GM19193 (cell line): Measurements from ENCODE around the gene ADCY2.

Experiments used
- POLR2A ChIP-seq: IDR thresholded peaks from 4 replicates; pipeline ENCODE4 v1.6.1; 2011; ENCODE audit not compliant: insufficient read depth, insufficient read length; ENCODE audit errors: extremely low read depth

The ADCY2 gene

DNA sequence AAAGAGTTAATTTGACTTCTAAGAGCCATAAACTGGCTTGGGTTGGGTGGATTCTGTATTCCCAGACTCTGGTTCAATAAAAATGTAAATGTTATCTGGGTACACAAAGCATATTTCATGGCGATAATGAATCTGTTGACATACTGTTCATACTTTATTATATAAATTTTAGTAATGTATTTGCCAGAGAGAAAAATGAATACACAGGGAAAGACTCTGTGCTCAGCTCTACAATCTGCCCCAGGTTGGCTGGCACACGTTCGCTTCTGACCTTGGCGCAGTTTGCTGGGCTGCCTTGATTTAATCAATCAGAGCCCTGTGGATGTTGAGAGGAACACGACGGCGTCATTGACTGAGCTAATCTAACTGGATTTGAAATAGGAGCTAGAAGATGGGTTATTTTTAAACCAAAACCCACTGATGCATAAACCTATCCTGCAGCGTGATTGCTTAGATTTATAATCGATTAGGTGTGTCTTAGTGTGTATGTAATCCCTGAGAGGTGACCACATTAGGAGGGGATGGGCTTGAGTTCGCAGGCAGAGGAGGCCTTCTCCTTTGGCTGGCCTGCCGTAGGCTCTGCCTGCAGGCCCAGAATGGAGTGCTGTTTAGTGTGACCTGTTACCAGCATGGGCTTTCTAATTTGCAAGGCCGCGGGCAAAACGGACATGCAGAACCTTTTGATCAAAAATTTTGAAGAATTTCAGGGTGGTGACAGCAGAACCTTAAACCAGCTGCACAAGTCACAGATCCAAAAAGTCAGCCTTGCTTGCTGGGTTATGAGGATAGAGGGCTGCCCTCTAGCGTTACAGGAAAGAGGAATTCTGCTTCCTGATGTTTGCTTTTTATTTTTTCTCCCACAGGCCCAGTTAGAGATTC lies 3.9 kb upstream of the ADCY2 start:
- TF ChIP-seq POLR2A: no peak

DNA sequence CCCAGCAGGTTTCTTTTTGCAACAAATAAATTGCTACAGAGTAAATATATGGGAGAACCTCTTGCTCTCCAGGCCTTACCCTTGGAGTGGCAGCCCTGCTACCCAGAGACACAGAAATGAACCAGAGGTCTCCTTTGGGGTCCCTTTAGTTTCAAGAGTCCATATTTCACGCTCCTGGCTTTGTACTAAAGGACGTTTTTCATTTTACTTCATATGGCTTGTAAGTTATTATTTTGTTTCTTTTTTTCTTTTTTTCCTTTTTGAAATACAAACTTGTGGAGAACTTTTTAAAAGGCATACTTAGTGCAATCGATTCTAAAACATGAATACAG lies 3.3 kb upstream of the ADCY2 start:
- no peak for TF ChIP-seq POLR2A

DNA sequence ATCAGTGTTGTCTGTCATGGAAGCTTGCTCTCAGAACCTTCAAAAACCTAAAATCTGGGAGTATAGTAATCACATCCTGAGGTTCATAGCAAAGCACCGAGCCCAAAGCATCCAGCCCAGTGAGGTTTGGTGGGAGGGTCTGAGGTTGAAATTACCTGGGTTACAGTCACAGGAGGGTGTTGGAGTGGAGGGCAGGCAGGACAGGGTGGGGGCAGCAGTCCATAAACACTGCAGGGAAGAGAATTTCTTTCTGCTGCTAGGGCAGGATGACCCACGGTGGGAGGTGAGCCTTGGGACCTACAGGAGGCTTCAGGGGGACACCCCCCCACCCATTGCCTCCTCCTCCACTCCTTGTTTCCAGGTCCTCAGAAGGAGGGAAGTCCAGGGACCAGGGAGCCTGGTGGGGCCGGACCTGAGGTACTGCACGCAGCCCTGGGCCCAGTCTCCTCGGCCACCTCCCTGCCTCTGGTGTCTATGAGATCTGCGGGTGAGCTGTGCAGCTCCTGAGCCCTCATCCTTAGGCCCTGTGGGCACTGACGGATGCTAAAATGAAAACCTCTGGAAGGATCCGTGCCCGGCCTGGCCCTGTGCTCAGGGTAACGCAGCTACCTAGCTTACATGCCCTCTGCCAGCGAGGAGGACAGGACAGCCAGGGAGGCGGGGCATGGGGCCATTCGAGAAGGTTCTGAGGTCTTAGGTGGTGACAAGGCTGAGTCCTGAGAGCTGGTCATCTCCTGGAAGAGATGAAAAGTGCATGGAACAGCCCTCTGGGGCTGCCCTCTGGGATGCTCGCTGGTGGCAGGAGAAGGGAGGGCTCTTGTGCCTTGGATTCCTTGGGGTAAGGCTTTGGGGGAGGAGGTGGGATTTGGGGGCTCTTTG lies 1.8 kb upstream of the ADCY2 start:
- no peak for TF ChIP-seq POLR2A

DNA sequence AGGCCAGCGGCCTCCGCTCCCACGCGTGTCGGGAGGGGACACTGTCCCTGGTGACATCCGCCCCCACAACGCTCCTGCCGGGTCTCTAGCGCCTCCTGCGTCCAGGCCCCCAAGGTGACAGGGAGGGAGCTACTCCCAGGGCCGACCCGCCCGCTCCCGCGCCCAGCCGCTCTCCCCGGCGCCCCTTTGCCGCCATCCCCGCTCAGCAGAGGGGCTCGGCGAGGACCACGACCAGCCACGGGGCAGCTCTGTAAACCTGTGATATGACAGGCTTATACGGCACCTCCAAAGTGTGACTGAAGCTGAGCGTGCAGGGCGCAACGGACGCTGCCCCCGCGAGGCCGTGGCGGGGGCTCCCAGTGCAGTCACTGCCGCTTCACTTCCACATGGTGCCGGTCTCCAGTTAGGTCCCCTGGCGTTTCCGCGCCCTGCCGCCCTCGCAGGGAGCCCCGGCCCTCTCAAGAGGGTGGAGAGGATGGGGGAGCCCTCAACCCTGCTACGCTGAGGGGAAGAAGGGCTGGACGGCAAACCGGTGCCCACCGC lies 978 bp upstream of the ADCY2 start:
- no peak for TF ChIP-seq POLR2A

DNA sequence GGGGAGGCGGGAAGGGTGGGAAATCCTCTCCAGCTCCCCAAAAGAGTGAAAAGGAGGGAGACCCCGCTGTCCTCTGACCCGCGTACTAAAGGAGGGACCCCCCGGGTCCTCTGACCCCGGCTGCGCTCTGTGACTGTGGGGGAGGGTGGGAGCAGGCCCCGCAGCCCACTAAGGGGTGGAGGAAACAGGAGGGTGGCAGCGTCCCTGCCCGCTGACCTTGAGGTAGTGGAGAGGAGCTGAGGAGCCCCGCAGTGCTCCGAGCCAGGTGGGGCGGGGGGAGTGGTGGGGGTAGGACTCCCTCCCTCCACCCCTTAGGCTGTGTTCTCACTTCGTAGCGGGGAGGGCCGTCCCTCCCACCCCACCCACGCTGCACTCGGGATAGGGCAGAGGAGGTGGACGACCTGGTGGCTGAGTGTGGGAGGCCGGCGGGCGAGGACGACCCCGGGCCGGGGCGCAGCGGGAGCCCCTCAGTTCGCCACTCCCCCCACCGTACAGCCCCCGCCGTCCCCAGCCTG lies 449 bp upstream of the ADCY2 start:
- TF ChIP-seq POLR2A: no peak

DNA sequence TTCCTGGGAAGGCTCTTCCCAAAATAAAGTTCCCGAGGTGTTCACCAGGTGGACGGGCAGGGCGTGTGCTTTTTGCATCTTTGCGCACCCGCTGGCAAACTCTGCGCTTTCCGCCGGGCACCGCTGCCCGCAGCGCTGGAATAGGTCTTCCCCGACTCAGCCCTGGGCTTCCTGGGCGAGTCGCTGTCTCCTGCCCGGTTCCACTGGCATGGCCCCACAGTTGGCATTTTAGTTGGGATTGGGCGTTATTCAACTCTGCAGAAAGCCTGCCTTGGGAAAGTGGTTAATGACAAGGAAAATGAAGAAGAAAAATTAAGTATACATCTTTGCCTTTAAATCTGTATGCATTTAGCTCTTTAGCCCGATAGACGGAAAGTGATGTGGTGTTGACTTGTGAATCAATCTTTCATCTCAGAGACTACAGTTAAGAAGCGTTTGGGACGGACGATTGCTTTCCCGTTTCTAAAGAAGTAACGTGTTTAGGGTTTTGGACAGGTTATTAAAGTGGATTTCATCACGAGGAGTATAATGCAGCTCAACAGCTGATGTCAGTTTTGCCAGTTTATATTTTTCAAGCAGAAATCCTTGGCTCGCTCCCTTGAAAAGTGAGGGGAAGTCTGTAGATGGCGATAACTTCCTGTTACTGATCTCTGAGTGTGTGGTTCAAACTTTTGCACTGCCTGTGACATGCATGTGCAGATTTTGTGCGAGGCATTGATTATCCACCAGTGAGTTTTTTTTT lies 946 bp downstream of the ADCY2 start:
- TF ChIP-seq POLR2A: no peak

DNA sequence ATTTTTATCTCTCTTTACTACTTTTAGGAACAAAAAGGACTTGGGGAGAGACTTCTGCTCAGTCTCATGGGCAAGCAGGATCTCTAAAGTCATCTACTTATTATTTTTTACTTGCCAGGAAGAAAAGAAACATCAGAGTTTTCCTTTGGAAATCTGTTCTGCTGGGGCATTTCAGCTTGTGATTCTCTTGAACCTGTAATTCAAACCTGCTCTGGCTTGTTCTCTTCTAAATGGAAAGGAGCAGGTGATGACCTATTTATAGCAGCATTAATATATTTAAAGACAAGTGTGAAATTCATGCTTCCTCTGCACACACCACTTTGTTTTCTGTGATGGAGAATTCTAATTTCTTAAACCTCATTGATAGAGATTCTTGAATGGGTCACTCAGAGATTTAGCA lies 2.0 kb downstream of the ADCY2 start:
- TF ChIP-seq POLR2A: no peak

DNA sequence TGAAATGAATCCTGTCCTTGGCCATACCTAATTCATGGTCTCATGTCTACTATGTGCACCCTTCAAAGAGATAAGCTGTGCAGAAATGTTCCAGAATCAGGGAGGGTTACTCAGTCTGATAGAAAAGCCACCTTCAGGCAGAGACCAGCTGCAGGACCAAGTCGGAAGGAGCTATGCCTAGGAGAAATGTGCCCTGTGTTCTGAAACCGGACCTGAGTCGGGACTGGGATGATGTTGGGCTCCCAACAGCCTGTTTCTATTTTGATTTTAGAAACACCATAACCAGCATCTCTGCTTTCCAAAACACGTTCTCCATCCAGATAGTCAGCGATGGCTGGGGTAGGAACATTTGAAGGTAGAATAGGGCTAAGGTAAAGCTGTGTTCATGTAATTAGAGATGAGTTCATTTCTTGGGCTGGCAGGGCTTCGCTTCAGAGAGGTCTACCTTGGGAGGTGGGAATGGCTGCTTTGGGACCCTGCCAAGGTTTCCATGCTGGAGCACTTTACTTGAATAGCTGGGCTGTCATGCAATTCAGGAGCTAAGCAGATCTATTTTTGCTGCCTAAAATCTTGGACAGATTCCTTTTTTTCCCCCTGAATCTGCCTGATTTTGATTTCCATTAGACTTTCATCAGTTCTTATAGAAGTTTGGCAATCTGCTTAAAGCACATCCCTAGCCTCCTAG lies 2.8 kb downstream of the ADCY2 start:
- TF ChIP-seq POLR2A: no peak

DNA sequence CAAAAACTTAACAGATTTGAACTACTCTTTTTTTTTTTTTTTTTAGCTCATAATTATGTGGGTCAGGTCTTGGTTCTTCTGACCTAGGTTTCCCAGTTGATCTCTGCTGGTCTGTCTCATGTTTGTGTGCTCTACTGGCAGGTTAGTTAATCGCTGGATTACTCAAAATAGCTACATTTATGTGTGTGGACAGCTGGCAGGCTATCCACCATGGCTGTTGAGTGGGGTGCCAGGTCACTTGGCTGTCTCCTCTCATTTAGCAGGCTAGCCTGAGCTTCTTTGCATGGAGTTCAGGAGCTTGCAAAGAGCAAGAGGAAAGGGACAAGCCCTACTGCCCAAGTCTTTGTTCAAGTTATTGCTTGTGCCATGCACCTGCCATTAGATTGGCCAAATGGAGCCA lies 9.3 kb downstream of the ADCY2 start:
- TF ChIP-seq POLR2A: no peak

DNA sequence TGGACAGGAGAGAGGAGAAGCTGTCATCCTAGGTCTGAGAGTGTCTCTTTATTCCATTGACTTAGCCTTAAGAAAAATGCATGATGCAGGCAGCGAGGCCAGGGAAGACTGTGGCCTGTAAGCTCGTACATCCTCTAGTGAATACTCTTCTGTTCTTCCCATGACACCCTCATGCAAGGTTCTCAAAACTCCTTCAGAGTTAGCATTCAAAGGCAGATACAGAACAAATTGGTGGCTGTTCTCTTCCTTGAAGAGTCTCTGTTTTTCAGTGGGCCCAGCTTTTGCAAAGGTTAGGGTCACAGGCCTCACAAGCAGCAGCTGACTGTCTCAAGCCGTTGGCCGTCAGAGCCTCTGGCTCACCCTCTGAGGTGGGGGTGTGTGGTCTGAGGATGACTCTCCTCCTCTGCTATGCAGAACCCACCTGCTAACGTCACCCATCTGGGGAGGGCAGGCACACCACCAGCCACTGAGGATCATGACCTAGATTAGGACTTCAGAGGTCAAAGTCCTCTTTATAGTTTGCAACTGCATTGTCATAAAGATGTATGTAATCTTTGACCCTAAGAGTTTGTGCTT lies 15.1 kb downstream of the ADCY2 start:
- no peak for TF ChIP-seq POLR2A

DNA sequence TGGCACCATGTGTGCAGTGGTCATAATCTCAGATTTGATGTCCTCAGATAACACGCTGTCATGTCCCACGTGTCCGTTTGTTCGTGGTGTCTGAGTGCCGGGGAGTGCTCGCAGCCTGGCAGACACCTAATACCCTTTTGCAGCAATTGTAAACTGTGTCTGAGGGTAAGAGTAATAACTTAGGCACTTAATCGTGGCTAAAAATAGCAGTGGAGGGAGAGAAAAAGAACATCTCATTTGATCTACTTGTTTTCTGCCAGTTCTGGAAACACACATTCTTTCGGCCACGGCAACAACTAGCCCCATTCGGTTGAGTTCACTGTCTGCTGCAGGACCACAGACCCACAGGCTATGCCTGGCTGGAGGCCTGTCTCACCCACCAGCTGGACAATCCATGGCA lies 16.5 kb downstream of the ADCY2 start:
- no peak for TF ChIP-seq POLR2A

DNA sequence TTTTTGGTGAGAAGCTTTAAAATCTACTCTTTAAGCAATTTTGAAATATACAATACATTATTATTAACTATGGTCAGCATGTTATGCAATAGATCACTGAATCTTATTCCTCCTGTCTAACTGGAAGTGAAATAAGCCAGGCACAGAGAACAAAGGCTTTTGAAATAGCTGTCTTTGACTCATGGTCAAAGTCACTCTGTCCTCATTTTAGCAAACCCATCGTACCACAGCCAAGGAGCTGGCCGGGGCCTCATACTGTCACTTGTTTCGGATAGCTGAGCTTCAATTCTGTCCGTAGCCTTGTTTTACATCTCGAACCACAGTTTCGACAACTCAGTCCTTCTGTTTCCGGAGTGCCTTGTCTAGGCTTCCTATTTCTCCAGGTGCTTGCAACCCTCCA lies 19.2 kb downstream of the ADCY2 start:
- TF ChIP-seq POLR2A: no peak

DNA sequence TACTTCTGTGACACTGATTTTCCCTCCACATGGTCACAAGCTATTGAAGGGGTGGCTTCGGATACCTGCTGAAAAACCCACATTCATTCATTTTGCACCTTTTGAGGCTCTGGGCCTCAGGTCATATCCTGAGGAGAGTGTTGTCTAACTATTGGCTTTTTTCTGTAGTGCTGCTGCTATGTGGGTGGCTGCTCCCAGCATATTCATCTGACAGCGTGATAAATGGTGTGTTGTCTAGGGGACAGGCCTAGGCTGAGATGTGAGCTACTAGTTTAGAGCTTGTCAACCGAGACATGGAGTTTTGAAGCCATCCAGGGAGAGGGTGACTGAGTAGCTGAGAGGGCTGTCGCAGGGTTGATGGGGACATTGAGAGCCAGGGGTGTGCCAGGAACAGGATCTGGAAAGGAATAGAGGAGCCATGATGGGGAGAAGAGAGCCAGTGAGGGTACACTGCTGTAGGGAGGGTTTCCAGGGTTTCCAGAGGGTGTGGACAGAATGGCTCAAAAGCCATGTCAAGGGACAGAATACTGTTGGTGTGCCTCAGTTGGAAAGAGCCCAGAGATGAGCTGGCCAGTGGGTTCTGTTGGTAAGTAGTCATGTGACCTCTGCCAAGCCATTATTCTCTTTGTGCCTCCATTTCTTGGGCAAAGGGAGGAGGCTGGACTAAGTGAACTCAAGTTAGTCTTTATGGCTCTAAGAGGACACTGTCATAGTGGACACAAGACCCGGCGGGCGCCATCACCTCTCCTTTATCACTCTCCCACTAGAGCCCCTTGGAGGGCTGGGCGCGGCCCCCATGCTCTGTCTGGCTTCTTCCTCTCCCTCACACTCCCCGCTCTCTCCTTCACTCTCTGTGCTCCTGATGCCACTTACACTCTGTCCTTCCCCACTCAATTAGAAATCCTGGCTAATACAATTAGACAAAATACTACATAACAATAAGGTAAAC lies 19.9 kb downstream of the ADCY2 start:
- TF ChIP-seq POLR2A: no peak
